Upper lobe of right lung (tissue), 1 donor: Measurements from ENCODE around the gene CASQ2. TPM values are rescaled to one million over a fixed set of nuclear protein-coding genes. Genes with fewer than 3 reads are reported as not detected.

Experiments used
- ATAC-seq: fragments of 200-7000 bp; cut with Tn5 transposase; one replicate; pipeline ENCODE4 v1.9.1; 2020; ENCODE audit warnings: mild to moderate bottlenecking, moderate library complexity
- DNase-seq: peaks from one replicate; pipeline ENCODE4 v3.0.0-alpha.2; 2020
- H3K27ac ChIP-seq: fragments of 200-600 bp; one replicate; pipeline ENCODE4 v1.8.0; 2022
- H3K27me3 ChIP-seq: fragments of 200-600 bp; one replicate; pipeline ENCODE4 v1.8.0; 2022; ENCODE audit warnings: mild to moderate bottlenecking
- H3K36me3 ChIP-seq: fragments of 200-600 bp; one replicate; pipeline ENCODE4 v1.8.0; 2022
- H3K4me1 ChIP-seq: fragments of 200-600 bp; one replicate; pipeline ENCODE4 v1.8.0; 2022
- H3K4me3 ChIP-seq: fragments of 200-600 bp; one replicate; pipeline ENCODE4 v1.8.0; 2022; ENCODE audit warnings: mild to moderate bottlenecking
- H3K9me3 ChIP-seq: fragments of 200-600 bp; one replicate; pipeline ENCODE4 v1.8.0; 2022
- CTCF ChIP-seq: fragments of 200-600 bp; IDR thresholded peaks from one replicate; pipeline ENCODE4 v1.8.0; 2022; ENCODE audit warnings: antibody characterized with exemption
- intact Hi-C: fragments of 100-400 bp; cut with DNase I; formaldehyde crosslinking; loops from one replicate; pipeline ENCODE4 v1.11.0; 2022
- total RNA-seq: library from RNA; stranded (reverse); fragmentation: NEBNext Ultra II Directional; extraction: Animal tissue kit (Norgen Biotek cat#: 25700); gene quantifications from one replicate; pipeline ENCODE4 v1.2.1, GENCODE V29; 2021
- donor health status: DM: no; HTN: yes; CAD: no; lungs with severe emphysema.

The CASQ2 gene
- total RNA-seq, 1 donor from 2014 or later, result 1.3 TPM

- H3K27me3 ChIP-seq, result no peaks in the 10 kb centered on the region
- H3K4me1 ChIP-seq, result peaks cover 14% of the 10 kb centered on the region
- peak overlapping the region; percentile 52 for H3K27ac ChIP-seq
- H3K36me3 ChIP-seq, result no peaks in the 10 kb centered on the region
- no peak overlapping the region for H3K4me3 ChIP-seq
- DNase-seq (no peak), ATAC-seq (peak; percentile 64)
- no peaks in the 10 kb centered on the region for H3K9me3 ChIP-seq
- no peak for TF ChIP-seq CTCF
- intact Hi-C loops, result no loop called here
Observed at GRCh38 chr1:115810609-115811008, 42.1 kb upstream of the CASQ2 start.

DNA sequence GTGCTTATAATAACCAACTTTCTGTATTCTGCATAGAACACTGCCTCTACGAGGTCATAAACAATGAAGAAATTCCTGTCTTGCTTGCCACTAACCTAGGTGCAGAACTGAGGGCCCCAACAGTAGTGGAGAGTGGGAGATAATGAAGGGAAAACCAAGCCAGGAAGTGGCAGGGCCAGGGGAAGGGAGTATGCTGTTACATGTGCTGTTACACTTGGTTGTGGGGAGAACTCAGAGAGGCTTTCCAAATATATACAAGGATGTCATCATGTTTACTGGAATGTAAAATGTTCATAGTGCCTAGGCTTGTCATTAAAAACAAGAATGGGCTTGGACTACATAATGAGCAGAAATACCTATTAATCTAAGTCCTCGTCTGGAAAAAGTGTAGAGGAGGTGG, 41.3 kb upstream of the CASQ2 start:
- Histone ChIP-seq H3K4me3 (no peak overlapping the region), H3K36me3 (no peaks in the 10 kb centered on the region), H3K27me3 (no peaks in the 10 kb centered on the region), H3K4me1 (peaks cover 14% of the 10 kb centered on the region), H3K27ac (no peak overlapping the region), H3K9me3 (no peaks in the 10 kb centered on the region)
- DNase-seq, result no peak
- intact Hi-C loops, result no loop called here
- no peak for TF ChIP-seq CTCF
- ATAC-seq, result no peak

DNA sequence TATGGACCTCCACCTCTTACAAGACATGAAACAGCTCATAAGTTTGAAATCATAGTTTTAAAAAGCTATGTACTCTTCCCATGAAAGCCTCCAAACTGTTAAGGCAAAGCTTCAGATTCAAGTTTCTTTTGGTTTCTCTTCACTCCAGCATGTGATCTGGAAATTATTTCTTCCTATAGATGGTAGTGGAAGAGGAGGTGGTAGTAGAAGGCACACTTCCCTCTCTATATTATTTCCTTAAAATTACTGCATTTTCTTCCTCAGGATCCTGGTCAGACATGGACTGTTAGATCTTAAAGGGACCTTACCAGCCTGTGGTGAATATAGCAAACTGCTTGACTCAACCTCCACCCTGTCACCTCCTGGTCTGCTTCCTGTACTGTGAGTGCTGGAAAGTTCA, 40.6 kb upstream of the CASQ2 start:
- TF ChIP-seq CTCF, result no peak
- H3K4me3 ChIP-seq, result no peak overlapping the region
- H3K27me3 ChIP-seq, result no peaks in the 10 kb centered on the region
- H3K27ac ChIP-seq, result no peak overlapping the region
- intact Hi-C loops, result no loop called here
- no peaks in the 10 kb centered on the region for H3K9me3 ChIP-seq
- ATAC-seq, result no peak
- H3K4me1 ChIP-seq, result peaks cover 14% of the 10 kb centered on the region
- H3K36me3 ChIP-seq, result no peaks in the 10 kb centered on the region
- DNase-seq, result no peak

- intact Hi-C loops, result no loop called here
- peak; percentile 74 for TF ChIP-seq CTCF
- peak; percentile 80 for ATAC-seq
- H3K27ac ChIP-seq, result no peak overlapping the region
- H3K27me3 ChIP-seq, result no peaks in the 10 kb centered on the region
- no peaks in the 10 kb centered on the region for H3K9me3 ChIP-seq
- no peak overlapping the region for H3K4me3 ChIP-seq
- H3K36me3 ChIP-seq, result no peaks in the 10 kb centered on the region
- DNase-seq, result no peak
- peaks cover 14% of the 10 kb centered on the region for H3K4me1 ChIP-seq
Observed at GRCh38 chr1:115807723-115808122, 39.2 kb upstream of the CASQ2 start.

- intact Hi-C loops, result no loop called here
- TF ChIP-seq CTCF, result no peak
- no peak for DNase-seq
Observed at GRCh38 chr1:115805597-115805996, 37.1 kb upstream of the CASQ2 start.

DNA sequence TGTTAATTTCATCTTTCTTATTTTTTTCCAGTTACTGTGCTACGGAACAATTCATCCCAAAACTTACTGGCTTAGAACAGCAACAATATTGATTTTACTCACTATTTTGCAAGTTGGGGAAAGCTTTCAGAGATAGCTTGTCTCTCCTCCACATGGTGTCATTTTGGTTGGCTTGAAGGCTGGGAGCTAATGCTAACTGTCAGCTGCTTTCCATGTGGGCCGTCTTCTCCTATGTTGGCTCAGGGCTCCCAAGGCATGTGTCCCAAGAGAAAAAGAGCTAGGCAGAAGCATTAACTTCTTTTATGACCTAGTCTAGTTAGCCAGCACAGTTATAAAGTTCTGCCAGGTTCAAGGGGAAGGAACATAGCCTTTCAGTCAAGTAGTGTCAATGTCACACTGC, 33.9 kb upstream of the CASQ2 start:
- H3K4me3 ChIP-seq, result no peak overlapping the region
- no peaks in the 10 kb centered on the region for H3K4me1 ChIP-seq
- no peak overlapping the region for H3K27ac ChIP-seq
- DNase-seq, result no peak
- H3K9me3 ChIP-seq, result no peaks in the 10 kb centered on the region
- TF ChIP-seq CTCF, result no peak
- no peaks in the 10 kb centered on the region for H3K27me3 ChIP-seq
- ATAC-seq, result no peak
- H3K36me3 ChIP-seq, result no peaks in the 10 kb centered on the region
- intact Hi-C loops, result no loop called here

More at GRCh38 chr1:115805597-115805996, 37.1 kb upstream of the CASQ2 start:
- Histone ChIP-seq H3K27ac (no peak overlapping the region), H3K36me3 (no peaks in the 10 kb centered on the region), H3K4me1 (peaks cover 9% of the 10 kb centered on the region), H3K4me3 (no peak overlapping the region), H3K27me3 (no peaks in the 10 kb centered on the region), H3K9me3 (no peaks in the 10 kb centered on the region)
- ATAC-seq, result no peak
